RWPE2 (cell line): ENCODE results near the gene ARHGAP4.

ENCODE experiments used
- ATAC-seq: fragments of 200-7000 bp; cut with Tn5 transposase; 3 replicates; pipeline ENCODE4 v1.9.1; 2021; ENCODE audit warnings: low read depth
- DNase-seq: peaks from one replicate; pipeline ENCODE4 v3.0.0-alpha.2; 2020; ENCODE audit warnings: low spot score
- H3K27ac ChIP-seq: fragments of 450-650 bp; 2 replicates; pipeline ENCODE4 v1.5.1; 2017; ENCODE audit warnings: mild to moderate bottlenecking; ENCODE audit not compliant: poor library complexity, severe bottlenecking
- H3K27me3 ChIP-seq: fragments of 250-450 bp; sonication (Bioruptor Pico); 2 replicates; pipeline ENCODE4 v1.5.1; 2021; ENCODE audit warnings: mild to moderate bottlenecking, moderate library complexity; ENCODE audit not compliant: insufficient read depth, poor library complexity, severe bottlenecking
- H3K36me3 ChIP-seq: fragments of 250-450 bp; sonication (Bioruptor Pico); 2 replicates; pipeline ENCODE4 v1.5.1; 2020; ENCODE audit warnings: low read depth, mild to moderate bottlenecking, moderate library complexity
- H3K4me1 ChIP-seq: fragments of 250-450 bp; sonication (Bioruptor Pico); 2 replicates; pipeline ENCODE4 v1.5.1; 2021; ENCODE audit warnings: mild to moderate bottlenecking, moderate library complexity; ENCODE audit not compliant: insufficient read depth, poor library complexity, severe bottlenecking
- H3K4me3 ChIP-seq: fragments of 250-450 bp; sonication (Bioruptor Pico); 2 replicates; pipeline ENCODE4 v1.5.1; 2021; ENCODE audit warnings: mild to moderate bottlenecking, moderate library complexity; ENCODE audit not compliant: severe bottlenecking
- H3K9me3 ChIP-seq: fragments of 250-450 bp; sonication (Bioruptor Pico); 2 replicates; pipeline ENCODE4 v1.5.1; 2021; ENCODE audit warnings: mild to moderate bottlenecking, moderate library complexity; ENCODE audit not compliant: severe bottlenecking
- TF ChIP-seq, protein P1 (sequence below): fragments of 450-650 bp; IDR thresholded peaks from one replicate; pipeline ENCODE4 v1.5.1; 2017; ENCODE audit warnings: mild to moderate bottlenecking, moderate library complexity; ENCODE audit not compliant: poor library complexity, severe bottlenecking

ARHGAP4 gene

GRCh38 chrX:153885968-153886903, 39.8 kb downstream of the ARHGAP4 start, which contains the start of gene L1CAM:
Gene L1CAM (minus strand): TSS chrX:153886173. CDS start chrX:153875836, 10,337 bp downstream.
- H3K9me3 ChIP-seq, result no peaks in the 10 kb centered on the region
- H3K27ac ChIP-seq, result peak within 1 kb of the TSS; percentile 54
- H3K27me3 ChIP-seq, result no peaks in the 10 kb centered on the region
- H3K4me1 ChIP-seq, result peaks cover 9% of the 10 kb centered on the region
- no peak for DNase-seq
- H3K36me3 ChIP-seq, result no peaks in the 10 kb centered on the region
- H3K4me3 ChIP-seq, result peak within 1 kb of the TSS; percentile 47
- no peak for ATAC-seq
- TF ChIP-seq, protein P1, sequence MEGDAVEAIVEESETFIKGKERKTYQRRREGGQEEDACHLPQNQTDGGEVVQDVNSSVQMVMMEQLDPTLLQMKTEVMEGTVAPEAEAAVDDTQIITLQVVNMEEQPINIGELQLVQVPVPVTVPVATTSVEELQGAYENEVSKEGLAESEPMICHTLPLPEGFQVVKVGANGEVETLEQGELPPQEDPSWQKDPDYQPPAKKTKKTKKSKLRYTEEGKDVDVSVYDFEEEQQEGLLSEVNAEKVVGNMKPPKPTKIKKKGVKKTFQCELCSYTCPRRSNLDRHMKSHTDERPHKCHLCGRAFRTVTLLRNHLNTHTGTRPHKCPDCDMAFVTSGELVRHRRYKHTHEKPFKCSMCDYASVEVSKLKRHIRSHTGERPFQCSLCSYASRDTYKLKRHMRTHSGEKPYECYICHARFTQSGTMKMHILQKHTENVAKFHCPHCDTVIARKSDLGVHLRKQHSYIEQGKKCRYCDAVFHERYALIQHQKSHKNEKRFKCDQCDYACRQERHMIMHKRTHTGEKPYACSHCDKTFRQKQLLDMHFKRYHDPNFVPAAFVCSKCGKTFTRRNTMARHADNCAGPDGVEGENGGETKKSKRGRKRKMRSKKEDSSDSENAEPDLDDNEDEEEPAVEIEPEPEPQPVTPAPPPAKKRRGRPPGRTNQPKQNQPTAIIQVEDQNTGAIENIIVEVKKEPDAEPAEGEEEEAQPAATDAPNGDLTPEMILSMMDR, result no peak

DNA sequence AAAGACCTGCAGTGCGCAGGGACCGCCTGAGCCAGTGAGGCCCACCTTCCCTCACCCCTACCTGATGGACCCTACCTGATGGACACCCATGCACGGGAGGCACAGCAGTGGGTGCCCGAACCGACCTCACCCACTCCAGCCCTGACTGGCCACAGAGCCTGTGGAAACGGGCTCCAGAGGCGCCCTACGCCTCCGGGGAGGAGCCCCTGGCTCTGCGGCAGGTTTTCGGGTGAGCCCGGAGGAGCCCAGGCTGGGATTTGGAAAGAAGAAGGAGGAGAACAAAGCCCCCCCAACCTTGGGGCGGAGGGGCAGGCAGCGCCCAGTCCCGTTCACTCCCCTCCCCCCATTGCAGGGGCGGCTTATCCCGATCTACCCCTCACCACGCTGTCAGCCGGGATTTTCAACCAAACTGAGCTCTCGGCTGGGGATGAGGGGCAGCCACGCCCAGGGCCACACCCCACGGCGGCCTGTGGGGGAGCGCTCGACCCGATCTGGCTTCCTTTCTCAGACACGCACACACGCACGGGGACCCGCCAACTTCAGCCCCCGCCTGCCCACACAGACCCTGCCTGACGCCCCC, 40.8 kb downstream of the ARHGAP4 start:
- TF ChIP-seq, protein P1, result no peak
- Histone ChIP-seq H3K4me3 (peak overlapping the region; percentile 47), H3K4me1 (peaks cover 9% of the 10 kb centered on the region), H3K36me3 (no peaks in the 10 kb centered on the region), H3K27me3 (no peaks in the 10 kb centered on the region), H3K9me3 (no peaks in the 10 kb centered on the region), H3K27ac (peak overlapping the region; percentile 54)
- peak; percentile 32; the same call in 2 of the 3 replicates for ATAC-seq
- no peak for DNase-seq

DNA sequence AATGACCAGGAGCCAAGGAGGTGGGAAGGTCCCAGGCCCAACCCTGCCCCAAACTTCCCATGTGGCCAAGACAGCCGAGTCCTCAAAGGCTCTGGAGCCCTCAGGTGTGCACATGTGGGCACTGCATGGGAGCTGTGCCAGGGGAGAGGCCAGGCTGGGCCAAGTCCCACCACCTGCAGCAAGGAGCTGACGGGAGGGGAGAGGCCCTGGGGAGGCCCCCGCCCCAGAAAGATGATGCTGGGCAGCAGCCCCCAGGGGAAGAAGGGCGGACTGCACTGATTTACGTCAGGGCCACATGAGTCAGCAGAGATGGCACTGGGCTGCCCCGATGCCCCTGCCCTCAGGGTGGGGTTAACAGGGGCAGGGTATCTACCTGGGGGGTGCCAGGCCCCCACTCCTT, 41.5 kb downstream of the ARHGAP4 start:
- Histone ChIP-seq H3K36me3 (no peaks in the 10 kb centered on the region), H3K4me3 (peak overlapping the region; percentile 47), H3K9me3 (no peaks in the 10 kb centered on the region), H3K27me3 (no peaks in the 10 kb centered on the region), H3K27ac (peak overlapping the region; percentile 54), H3K4me1 (peaks cover 9% of the 10 kb centered on the region)
- no peak for DNase-seq
- TF ChIP-seq, protein P1, result peak; percentile 49
- peak; percentile 65 for ATAC-seq

- ATAC-seq (no peak), DNase-seq (no peak)
- Histone ChIP-seq H3K27ac (peak overlapping the region; percentile 54), H3K4me3 (no peak overlapping the region), H3K9me3 (no peaks in the 10 kb centered on the region), H3K4me1 (peaks cover 9% of the 10 kb centered on the region), H3K36me3 (no peaks in the 10 kb centered on the region), H3K27me3 (no peaks in the 10 kb centered on the region)
- TF ChIP-seq, protein P1, result no peak
These were observed 41.9 kb downstream of the ARHGAP4 start for GRCh38 chrX:153884136-153884535.
